Activated CD8-positive, alpha-beta memory T cell treated with anti-CD3 and anti-CD28 coated beads, Interleukin-2, amount 10 ng/mL, durations not matched to agents 7 days and 5 days (primary cell): ENCODE data around the gene PRKAR1B. TPM values are rescaled to one million over a fixed set of nuclear protein-coding genes. Genes with fewer than 3 reads are reported as not detected.
A peak's percentile ranks its signal among the peaks of the same experiment; 100 is the strongest.

Experiments used
- ATAC-seq: fragments of 150-1000 bp; cut with Tn5 transposase; one replicate; pipeline ENCODE4 v1.10.0; 2021; ENCODE audit warnings: moderate library complexity
- CTCF ChIA-PET: fragments of 350-600 bp; sonication (Branson Sonifier 250); formaldehyde crosslinking; loops from one replicate; lab custom pipeline; 2021; ENCODE audit warnings: antibody characterized with exemption; lab: Charles Lee
- DNase-seq: peaks from one replicate; pipeline ENCODE4 v3.0.0-alpha.2; 2020
- H3K27ac Mint-ChIP-seq: one replicate; pipeline ENCODE4 v1.8.0; 2021; ENCODE audit warnings: mild to moderate bottlenecking, mixed read lengths
- H3K27me3 Mint-ChIP-seq: one replicate; pipeline ENCODE4 v1.8.0; 2021; ENCODE audit warnings: mixed read lengths
- H3K36me3 Mint-ChIP-seq: one replicate; pipeline ENCODE4 v1.8.0; 2021; ENCODE audit warnings: mild to moderate bottlenecking, mixed read lengths
- H3K4me1 Mint-ChIP-seq: one replicate; pipeline ENCODE4 v1.8.0; 2021; ENCODE audit warnings: mixed read lengths
- H3K4me3 Mint-ChIP-seq: one replicate; pipeline ENCODE4 v1.8.0; 2021; ENCODE audit warnings: mild to moderate bottlenecking, moderate library complexity, mixed read lengths
- H3K9me3 Mint-ChIP-seq: one replicate; pipeline ENCODE4 v1.8.0; 2022; ENCODE audit warnings: low read depth, mixed read lengths
- total RNA-seq, 2 experiments: library from RNA; stranded (reverse); gene quantifications; one replicate each; pipeline ENCODE4 v1.2.3, GENCODE V29; 2021

Gene PRKAR1B
- total RNA-seq, 2 experiments from 2014 or later = 22.6 to 25.0 TPM

DNA sequence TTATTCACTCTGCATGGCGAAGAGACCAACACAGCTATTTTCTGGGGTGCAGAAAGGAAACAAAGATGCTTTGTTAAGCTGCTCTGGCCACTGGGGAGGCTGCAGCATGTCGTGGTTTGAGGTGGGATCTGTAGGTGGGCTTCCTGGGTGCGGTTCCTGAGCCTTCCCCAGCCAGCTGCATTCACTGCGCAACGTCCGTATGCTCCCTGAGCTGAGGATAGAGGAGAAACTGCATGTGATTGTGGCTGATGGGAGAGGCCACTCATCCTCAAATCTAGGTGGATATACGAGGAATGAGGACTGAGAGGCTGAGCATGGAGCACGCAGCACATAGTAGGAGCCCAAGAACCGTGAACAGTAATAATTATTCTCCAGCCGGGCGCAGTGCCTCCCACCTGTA, 10.4 kb downstream of the PRKAR1B start:
- DNase-seq (no peak), ATAC-seq (no peak)
- peaks cover 8% of the 10 kb centered on the region for H3K36me3 Mint-ChIP-seq
- peaks cover 11% of the 10 kb centered on the region for H3K9me3 Mint-ChIP-seq
- no peaks in the 10 kb centered on the region for H3K27me3 Mint-ChIP-seq
- peaks cover 3% of the 10 kb centered on the region for H3K4me1 Mint-ChIP-seq
- H3K4me3 Mint-ChIP-seq = no peak overlapping the region
- CTCF ChIA-PET = interaction anchor here (1.1 kb wide), 1 partner anchor 9 kb away, joined by 3 read pairs; no protein-coding TSS in a partner anchor
- no peak overlapping the region for H3K27ac Mint-ChIP-seq

DNA sequence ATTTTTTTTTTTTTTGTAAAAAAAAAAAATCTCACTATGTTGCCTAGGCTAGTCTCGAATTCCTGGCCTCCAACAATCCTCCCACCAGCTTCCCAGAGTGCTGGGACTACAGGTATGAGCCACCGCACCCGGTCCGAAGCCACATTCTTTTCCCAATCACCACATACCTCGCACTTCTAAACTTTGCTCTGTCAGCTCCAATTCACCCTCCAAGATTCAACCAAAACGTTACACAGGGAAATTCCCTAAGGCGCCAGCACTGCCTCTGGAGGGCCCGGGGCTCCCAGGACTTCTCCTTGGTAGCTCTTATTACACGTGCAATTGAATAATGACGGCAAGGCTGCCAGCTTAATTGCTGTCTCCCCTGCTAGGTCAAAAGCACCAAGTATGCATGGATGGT, 10.9 kb downstream of the PRKAR1B start:
- no peak for ATAC-seq
- no peak for DNase-seq
- no peak overlapping the region for H3K4me3 Mint-ChIP-seq
- H3K9me3 Mint-ChIP-seq = peaks cover 10% of the 10 kb centered on the region
- CTCF ChIA-PET = interaction anchor here (1.1 kb wide), 1 partner anchor 10 kb away, joined by 3 read pairs; no protein-coding TSS in a partner anchor
- H3K27ac Mint-ChIP-seq = no peak overlapping the region
- H3K4me1 Mint-ChIP-seq = peaks cover 3% of the 10 kb centered on the region
- H3K36me3 Mint-ChIP-seq = peaks cover 7% of the 10 kb centered on the region
- H3K27me3 Mint-ChIP-seq = no peaks in the 10 kb centered on the region

DNA sequence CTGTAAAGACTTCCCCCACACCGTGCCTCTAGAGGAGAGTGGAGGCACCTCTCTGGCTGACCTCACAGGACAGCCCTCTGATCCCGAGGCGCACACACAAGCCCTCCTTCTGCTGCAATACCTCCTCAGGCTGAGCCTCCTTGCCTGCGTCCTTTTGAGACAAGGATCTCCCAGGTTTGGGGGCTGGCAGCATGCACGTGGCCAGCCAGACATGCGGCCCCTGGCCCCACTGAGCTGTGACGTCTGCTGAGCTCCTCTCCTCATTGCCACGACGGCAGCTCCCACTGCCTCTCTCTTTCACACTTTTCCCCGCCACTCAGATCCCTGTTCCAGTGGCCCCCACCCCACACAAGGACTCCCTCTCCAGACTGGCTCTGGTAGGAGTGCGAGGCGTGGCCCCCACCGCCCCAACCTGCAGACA, 12.8 kb downstream of the PRKAR1B start:
- peaks cover 3% of the 10 kb centered on the region for H3K4me1 Mint-ChIP-seq
- peaks cover 4% of the 10 kb centered on the region for H3K36me3 Mint-ChIP-seq
- CTCF ChIA-PET = no interaction called here
- H3K4me3 Mint-ChIP-seq = no peak overlapping the region
- H3K27ac Mint-ChIP-seq = no peak overlapping the region
- no peaks in the 10 kb centered on the region for H3K27me3 Mint-ChIP-seq
- no peak for DNase-seq
- peaks cover 3% of the 10 kb centered on the region for H3K9me3 Mint-ChIP-seq
- no peak for ATAC-seq

DNA sequence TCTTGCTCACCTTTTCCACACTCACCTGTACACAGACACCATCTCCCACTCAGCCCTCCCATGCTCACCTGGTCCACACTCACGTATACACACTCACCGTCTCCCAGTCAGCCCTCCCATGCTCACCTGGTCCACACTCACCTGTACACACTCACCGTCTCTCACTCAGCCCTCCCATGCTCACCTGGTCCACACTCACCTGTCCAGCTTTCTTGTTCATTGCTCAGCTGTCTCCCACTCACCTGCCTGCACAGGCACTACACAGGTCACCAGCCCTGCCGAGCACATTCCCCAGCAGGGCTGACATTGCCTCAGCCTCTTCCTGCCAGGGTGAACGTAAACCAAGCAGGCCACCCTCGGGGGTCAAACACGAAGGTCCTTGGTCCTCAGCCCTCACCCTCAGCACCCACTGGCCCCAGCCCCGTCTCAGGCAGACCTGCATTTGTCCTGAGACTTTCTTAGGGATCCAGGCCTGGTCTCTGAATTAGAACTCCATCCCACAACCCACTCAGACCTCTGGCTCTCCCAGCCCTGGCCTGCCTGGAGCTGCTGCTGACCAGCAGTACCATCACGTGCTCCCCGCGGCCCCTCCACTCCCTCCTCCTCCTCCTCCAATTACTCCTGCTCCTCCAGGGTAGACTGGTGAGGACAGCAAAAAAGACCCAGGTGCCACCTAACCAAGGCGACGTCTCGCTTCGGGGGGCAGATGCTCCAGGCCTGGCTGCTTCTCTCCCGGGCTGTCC, 13.4 kb downstream of the PRKAR1B start:
- CTCF ChIA-PET = no interaction called here
- peak overlapping the region; percentile 2 for H3K4me3 Mint-ChIP-seq
- H3K36me3 Mint-ChIP-seq = peaks cover 4% of the 10 kb centered on the region
- H3K27me3 Mint-ChIP-seq = no peaks in the 10 kb centered on the region
- peaks cover 3% of the 10 kb centered on the region for H3K9me3 Mint-ChIP-seq
- peaks cover 3% of the 10 kb centered on the region for H3K4me1 Mint-ChIP-seq
- DNase-seq (no peak), ATAC-seq (no peak)
- no peak overlapping the region for H3K27ac Mint-ChIP-seq

DNA sequence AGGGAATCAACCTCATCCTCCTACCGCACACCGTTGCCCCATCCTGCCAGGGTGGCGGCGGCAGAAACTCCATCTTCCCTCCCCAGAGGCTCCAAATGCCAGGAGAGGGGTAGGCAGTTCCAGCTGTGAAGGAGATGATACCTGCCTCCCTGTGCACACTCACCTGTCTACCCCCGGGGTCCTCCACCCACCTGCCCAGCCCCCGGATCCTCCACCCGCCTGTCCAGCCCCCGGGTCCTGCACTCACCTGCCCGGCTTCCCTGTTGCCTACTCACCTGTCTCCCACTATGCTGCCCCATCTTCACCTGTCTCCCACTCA, 14.0 kb downstream of the PRKAR1B start:
- Mint-ChIP-seq H3K4me1 (peaks cover 3% of the 10 kb centered on the region), H3K27me3 (no peaks in the 10 kb centered on the region), H3K36me3 (peaks cover 2% of the 10 kb centered on the region), H3K9me3 (no peaks in the 10 kb centered on the region), H3K27ac (no peak overlapping the region), H3K4me3 (peak overlapping the region; percentile 2)
- CTCF ChIA-PET = no interaction called here
- no peak for ATAC-seq
- DNase-seq = no peak

DNA sequence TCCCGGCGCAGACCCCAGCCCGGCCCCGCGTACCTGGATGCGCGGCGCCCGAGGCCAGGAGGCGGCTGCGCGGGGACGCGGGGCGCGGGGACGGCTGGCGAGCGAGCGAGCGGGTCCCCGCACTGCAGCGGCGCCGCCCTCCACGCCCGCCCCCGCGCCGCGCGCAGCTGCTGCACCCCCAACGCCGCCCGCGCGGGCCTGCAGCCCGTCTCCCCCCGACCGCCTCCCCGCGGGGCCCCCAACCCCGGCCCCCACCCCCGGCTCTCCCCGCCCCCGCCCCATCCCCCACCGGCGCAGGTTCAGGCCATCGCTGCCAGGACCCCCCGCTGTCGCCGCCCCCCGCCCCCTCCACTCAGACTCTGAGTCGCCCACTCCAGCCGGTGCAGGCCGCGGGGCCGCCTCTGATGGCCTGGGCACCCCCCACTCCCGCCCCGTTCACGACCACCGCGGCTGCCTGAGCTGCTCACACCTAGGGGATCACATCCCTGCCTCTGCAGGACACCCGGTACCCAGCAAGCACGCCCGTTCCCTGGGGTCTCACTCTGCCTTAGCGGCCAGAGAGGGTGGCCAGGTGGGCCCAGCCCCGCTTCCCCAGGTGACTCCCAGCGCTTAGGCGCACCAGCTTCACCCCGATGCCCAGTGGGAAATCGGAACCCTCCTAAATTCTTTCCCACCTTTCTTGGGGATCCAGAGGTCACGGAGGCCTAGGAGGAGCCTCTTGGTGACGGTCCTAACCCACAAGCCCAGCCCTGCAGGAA, 14.5 kb downstream of the PRKAR1B start:
- H3K27me3 Mint-ChIP-seq = no peaks in the 10 kb centered on the region
- no peak overlapping the region for H3K27ac Mint-ChIP-seq
- no peak overlapping the region for H3K4me3 Mint-ChIP-seq
- no peaks in the 10 kb centered on the region for H3K9me3 Mint-ChIP-seq
- DNase-seq (no peak), ATAC-seq (peak; percentile 57)
- CTCF ChIA-PET = no interaction called here
- peaks cover 3% of the 10 kb centered on the region for H3K4me1 Mint-ChIP-seq
- peaks cover 2% of the 10 kb centered on the region for H3K36me3 Mint-ChIP-seq

DNA sequence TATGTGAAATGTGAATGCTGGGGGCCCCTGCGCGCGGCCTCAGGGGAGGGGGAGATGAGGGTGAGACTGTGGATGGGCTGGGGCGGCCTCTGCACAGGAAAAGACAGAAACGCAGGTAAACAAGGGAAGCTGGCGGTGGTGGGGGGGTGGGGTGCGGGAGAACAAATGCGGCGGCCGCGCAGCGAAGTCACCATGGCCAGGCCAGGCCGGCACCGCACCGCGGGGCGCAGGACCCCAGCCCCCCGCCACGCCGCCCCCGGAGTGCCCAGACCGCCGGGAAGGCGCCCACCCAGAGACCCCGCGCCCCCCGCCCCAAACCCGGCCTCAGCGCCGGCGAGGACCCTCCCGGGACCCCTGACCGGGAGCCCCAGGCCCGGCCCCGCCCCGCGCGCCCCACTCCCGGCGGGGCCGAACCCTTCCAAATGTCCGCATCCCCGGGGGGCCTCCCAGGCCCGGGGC, 15.1 kb downstream of the PRKAR1B start:
- H3K9me3 Mint-ChIP-seq = no peaks in the 10 kb centered on the region

DNA sequence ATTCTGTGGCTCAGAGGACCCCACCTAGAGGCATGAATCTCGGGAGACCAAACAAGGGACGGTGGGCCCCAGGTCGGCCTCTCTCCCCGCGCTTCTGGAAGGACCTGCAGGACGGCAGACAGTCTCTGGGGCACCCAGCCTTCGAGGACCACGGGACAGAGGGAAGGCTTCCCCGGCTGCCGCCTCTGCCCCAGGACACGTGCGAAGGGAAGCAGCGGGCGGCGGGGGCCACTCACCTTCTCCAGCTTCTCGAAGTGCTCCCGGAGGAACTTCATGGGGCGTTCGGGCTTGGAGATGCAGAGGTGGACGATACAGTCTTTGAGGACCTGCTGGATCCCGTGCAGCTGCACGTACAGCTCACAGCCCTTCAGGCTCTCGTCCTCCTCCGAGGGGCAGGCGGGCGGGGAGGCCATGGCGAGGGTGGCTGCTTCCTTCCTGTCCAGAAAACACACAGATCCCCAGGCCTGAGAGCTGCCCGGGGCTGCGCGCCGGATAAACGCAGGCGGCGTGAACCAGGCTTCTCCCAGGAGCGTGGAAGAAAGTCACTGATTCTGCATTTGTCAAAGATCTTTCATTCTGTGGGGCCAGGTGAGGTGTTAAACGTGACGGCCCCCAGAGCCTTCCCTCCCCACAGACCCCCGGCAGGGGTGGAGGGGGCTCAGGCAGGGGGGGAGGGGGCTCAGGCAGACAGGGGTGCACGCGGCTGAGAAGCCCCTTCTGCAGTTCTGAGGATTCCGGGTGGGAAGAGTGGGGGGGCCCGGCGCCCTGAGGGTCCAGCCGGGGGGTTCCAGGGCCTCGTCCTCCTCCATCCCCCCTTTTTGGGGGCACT, 15.8 kb downstream of the PRKAR1B start:
- no peak overlapping the region for H3K27ac Mint-ChIP-seq
- H3K36me3 Mint-ChIP-seq = no peaks in the 10 kb centered on the region
- H3K4me3 Mint-ChIP-seq = no peak overlapping the region
- peaks cover 2% of the 10 kb centered on the region for H3K4me1 Mint-ChIP-seq
- ATAC-seq = no peak
- CTCF ChIA-PET = interaction anchor here (0.7 kb wide), 1 partner anchor 1329 kb away, joined by 3 read pairs; no protein-coding TSS in a partner anchor
- no peak for DNase-seq
- H3K9me3 Mint-ChIP-seq = no peaks in the 10 kb centered on the region
- no peaks in the 10 kb centered on the region for H3K27me3 Mint-ChIP-seq

More for the DNA sequence above, 15.1 kb downstream of the PRKAR1B start:
- no peak overlapping the region for H3K27ac Mint-ChIP-seq
- DNase-seq (no peak), ATAC-seq (no peak)
- H3K36me3 Mint-ChIP-seq = no peaks in the 10 kb centered on the region
- H3K27me3 Mint-ChIP-seq = no peaks in the 10 kb centered on the region
- CTCF ChIA-PET = no interaction called here
- H3K4me3 Mint-ChIP-seq = no peak overlapping the region
- peaks cover 2% of the 10 kb centered on the region for H3K4me1 Mint-ChIP-seq

DNA sequence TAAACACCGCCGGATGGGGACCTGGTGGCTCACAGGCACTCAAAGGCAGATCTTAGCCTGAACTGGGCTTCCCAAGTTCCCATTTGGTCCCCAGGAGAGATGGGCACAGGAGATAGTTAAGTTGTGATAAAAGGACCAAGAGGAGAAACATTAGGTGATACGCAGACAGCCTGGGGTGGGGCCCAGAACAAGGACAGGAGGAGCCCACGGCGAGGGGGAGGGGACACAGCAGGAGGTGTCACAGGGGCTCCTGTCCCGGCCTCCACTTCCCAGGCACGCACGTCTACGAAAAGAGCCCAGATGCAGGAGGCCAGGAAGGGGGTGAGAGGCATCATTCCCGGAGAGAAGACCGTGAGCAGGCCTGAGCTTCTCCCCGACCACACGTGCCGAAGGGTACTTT, 16.9 kb downstream of the PRKAR1B start:
- no peaks in the 10 kb centered on the region for H3K9me3 Mint-ChIP-seq
- H3K4me3 Mint-ChIP-seq = no peak overlapping the region
- peaks cover 2% of the 10 kb centered on the region for H3K36me3 Mint-ChIP-seq
- H3K27me3 Mint-ChIP-seq = no peaks in the 10 kb centered on the region
- no peak overlapping the region for H3K27ac Mint-ChIP-seq
- ATAC-seq (no peak), DNase-seq (no peak)
- CTCF ChIA-PET = no interaction called here
- peaks cover 2% of the 10 kb centered on the region for H3K4me1 Mint-ChIP-seq

DNA sequence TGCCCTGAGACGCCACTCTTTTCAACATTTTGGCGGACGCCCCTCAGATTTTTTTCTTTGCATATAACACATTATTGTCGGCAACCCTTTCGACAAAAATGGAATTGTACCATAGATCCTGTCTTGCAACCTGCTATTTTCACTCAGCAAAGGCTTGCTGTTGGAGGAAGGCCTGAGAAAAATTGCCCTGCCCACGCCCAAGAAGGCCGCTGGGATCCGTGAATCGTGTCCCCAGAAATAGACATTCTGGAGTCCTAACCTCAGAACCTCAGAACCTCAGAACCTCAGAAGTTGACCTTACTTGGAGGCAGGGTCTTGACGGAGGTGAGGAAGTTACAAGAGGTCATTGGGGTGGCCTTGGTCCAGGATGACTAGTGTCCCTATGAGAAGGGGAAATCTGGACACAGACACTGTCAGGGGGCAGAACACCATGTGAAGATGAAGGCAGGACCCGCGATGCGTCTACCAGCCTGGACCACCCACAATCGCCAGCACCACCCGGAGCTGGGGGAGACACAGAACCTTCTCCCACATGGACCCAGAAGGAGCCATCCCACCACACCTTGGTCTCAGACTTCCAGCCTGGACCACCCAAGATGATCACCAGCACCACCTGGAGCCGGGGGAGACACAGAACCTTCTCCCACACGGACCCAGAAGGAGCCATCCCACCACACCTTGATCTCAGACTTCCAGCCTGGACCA, 19.6 kb downstream of the PRKAR1B start:
- no peak for DNase-seq
- ATAC-seq = no peak
- CTCF ChIA-PET = no interaction called here
- peaks cover 9% of the 10 kb centered on the region for H3K9me3 Mint-ChIP-seq
- no peaks in the 10 kb centered on the region for H3K27me3 Mint-ChIP-seq
- H3K27ac Mint-ChIP-seq = no peak overlapping the region
- H3K36me3 Mint-ChIP-seq = peaks cover 14% of the 10 kb centered on the region
- no peak overlapping the region for H3K4me3 Mint-ChIP-seq
- H3K4me1 Mint-ChIP-seq = no peaks in the 10 kb centered on the region

DNA sequence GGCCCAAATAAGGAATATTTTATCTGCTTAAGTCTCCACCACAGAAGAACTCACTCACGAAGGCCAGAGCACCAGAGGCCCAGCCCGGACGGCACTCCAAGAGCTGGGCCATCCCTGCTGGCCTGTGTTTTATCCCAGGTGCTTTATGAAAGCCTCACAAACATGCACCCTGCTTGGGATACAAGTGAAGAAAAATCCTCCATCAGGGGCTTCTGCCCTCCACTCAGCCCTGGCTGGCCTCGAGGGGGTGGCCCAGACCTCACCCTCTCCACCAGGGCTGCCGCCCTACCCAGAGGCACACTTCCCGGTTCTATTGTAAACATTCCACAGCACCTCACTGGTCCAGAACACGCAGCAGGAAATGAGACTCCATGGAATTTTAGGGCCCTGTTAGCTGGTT, 20.4 kb downstream of the PRKAR1B start:
- H3K36me3 Mint-ChIP-seq = peaks cover 17% of the 10 kb centered on the region
- CTCF ChIA-PET = no interaction called here
- peaks cover 9% of the 10 kb centered on the region for H3K9me3 Mint-ChIP-seq
- H3K4me3 Mint-ChIP-seq = no peak overlapping the region
- no peaks in the 10 kb centered on the region for H3K27me3 Mint-ChIP-seq
- DNase-seq (no peak), ATAC-seq (no peak)
- no peaks in the 10 kb centered on the region for H3K4me1 Mint-ChIP-seq
- no peak overlapping the region for H3K27ac Mint-ChIP-seq

DNA sequence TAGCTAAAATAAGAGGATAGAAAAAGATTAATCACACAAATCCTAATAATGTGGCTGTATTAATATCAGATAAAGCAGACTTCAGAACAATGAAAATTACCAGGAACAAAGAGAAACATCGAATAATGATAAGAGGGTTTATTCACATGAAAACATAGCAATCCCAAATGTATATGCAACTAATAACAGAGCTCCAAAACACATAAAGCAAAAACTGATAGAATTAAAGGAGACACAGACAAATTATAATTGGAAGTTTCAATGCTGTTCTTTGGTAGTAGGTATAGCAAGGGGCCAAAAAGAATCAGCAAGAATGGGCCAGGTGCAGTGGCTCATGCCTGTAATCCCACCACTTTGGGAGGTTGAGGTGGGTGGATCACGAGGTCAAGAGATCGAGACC, 24.0 kb downstream of the PRKAR1B start:
- H3K9me3 Mint-ChIP-seq = peaks cover 9% of the 10 kb centered on the region
- no peak overlapping the region for H3K27ac Mint-ChIP-seq
- ATAC-seq (no peak), DNase-seq (no peak)
- H3K4me1 Mint-ChIP-seq = no peaks in the 10 kb centered on the region
- H3K27me3 Mint-ChIP-seq = no peaks in the 10 kb centered on the region
- H3K36me3 Mint-ChIP-seq = peaks cover 26% of the 10 kb centered on the region
- no peak overlapping the region for H3K4me3 Mint-ChIP-seq
- CTCF ChIA-PET = no interaction called here
